Stimulated activated CD4-positive, alpha-beta T cell treated with anti-CD3 and anti-CD28 coated beads, Interleukin-2, amount 100 ng/mL, for 4 hours (primary cell): Measurements from ENCODE around the gene ARHGAP20.

Source experiments
- DNase-seq: peaks from one replicate; pipeline ENCODE4 v3.0.0-alpha.2; 2020; ENCODE audit warnings: low read depth

Gene ARHGAP20, protein sequence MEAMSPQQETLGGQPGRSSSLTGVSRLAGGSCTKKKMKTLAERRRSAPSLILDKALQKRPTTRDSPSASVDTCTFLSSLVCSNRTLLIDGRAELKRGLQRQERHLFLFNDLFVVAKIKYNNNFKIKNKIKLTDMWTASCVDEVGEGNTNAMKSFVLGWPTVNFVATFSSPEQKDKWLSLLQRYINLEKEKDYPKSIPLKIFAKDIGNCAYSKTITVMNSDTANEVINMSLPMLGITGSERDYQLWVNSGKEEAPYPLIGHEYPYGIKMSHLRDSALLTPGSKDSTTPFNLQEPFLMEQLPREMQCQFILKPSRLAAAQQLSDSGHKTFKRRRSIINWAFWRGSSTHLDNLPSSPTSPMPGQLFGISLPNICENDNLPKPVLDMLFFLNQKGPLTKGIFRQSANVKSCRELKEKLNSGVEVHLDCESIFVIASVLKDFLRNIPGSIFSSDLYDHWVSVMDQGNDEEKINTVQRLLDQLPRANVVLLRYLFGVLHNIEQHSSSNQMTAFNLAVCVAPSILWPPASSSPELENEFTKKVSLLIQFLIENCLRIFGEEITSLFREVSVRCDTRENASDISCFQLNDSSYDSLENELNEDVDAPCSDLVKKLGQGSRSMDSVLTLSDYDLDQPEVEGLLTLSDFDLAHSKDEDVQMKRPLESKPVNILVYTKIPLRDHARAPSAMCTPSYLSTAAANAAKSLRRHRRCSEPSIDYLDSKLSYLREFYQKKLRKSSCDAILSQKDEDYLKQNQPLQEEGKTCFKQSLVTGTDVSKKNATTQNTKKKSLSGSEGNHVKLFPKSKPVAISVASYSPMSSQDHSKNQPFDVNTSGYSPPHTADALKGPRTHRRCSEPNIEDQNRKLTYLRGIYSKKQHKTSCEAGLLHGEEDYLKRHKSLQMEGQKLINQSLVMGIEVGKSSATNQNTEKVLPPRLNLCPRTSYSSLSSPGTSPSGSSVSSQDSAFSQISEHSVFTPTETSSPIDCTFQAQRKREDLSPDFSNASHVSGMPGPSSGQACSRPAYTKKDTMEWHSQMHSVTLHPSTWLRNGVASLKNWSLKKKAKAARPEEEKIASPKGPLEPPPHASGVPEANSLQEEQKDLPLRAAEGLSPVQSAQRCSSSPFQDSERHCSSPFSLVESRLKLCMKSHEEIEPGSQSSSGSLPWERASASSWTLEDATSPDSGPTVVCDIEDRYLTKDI

DNA sequence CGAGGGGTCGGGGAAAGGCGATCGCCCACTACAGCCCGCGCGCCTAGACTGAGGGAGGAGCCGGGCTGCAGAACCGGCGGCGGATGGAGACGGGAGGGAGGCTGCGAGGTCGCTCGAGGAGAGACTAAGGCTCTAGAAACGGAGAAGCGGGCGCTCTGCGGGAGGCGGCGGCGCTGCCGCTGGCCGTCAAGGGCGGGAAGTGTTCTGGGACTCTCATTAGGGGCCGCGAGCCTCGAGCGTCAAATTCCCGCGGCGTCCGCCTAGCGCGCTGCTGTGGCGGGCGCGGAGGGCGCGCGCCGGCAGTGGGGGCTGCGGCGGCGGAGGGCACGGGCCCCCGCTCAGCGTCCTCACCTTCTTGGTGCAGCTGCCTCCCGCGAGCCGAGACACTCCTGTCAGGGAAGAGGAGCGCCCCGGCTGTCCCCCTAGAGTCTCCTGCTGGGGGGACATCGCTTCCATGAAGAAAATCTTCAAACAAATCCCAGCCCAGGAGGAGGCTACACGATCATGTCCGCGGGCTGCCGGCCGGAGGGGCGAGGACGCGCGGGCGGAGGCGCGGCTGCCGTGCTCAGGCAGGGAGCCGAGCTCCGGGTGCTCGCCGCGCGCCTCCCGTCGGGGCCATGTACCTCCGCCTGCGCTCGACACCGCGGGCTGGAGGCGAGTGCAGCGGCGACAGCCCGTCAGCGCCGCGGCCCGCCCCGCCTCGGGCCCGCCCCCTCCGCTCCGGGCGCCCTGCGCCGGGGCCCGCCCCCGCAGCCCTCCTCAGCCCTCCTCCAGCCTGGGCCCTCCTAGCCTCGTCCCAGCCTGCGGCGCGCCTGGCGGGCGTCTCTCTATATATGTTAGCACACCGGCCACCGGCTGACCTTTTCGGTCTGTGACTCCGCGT, at the start of gene ARHGAP20:
ARHGAP20 (minus strand) TSS at position 662 of the 883 bp plus-strand sequence; CDS start at position 456, 206 bp downstream.
- DNase-seq = peak; percentile 20

GRCh38 chr11:110761991-110762390, 49.8 kb upstream of the ARHGAP20 start:
- no peak for DNase-seq

GRCh38 chr11:110761131-110761530, 48.9 kb upstream of the ARHGAP20 start:
- DNase-seq = no peak

DNA sequence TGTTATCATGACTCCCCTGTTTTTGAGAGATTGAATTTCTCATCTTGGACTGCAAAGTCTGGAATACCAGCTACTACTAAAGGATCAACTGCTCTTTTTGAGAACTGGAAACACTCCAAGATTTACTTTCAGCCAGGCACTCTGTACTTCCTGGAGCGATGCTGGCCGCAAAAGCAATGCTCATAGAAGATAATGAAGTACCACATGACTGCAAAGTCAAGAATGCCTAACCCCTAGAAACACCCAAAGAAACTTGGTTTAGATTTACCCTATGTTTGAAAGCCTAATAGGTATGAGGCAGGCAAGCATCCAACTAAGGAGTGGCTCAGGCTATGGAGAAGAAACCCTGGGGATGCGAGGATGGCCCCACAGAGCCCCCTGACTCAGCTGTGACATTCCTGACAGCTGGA, 47.7 kb upstream of the ARHGAP20 start:
- no peak for DNase-seq

DNA sequence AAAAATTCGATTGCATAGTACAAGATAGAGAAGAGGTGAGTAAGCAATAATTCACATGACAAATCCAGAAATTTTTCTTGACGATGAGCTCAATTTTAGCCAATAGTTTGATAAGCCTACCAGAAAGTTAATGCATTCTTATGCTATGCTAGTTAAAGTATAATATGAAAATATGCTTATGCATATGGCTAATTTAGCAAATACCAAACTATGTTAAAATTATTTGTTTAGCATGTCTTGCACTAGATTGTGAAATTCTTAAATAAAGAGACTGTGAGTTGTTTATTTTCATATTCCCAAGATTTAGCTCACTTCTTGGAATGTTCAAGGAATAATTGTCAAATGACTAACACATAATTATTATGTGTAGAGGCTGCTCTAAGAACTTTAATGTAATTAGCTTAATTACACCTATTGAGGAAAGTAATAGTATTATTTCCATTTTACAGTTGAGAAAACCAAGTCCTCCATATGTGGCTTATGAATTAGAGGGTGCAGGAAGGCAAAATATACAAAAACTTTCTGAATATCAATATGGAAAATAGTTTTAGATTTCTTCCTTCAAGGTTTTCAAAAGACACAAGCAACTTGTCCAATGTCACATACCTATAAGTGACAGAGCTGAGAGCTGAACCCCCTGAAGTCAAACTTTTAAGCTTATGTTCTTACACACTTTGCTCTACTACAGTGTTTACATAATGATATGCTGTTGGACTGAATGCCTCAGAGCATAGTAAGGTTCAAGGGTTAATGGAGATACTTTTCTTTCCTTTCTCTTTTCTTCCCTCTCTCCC, 45.9 kb upstream of the ARHGAP20 start:
- DNase-seq = no peak

- DNase-seq = no peak
Observed at GRCh38 chr11:110757066-110757465, 44.8 kb upstream of the ARHGAP20 start.

DNA sequence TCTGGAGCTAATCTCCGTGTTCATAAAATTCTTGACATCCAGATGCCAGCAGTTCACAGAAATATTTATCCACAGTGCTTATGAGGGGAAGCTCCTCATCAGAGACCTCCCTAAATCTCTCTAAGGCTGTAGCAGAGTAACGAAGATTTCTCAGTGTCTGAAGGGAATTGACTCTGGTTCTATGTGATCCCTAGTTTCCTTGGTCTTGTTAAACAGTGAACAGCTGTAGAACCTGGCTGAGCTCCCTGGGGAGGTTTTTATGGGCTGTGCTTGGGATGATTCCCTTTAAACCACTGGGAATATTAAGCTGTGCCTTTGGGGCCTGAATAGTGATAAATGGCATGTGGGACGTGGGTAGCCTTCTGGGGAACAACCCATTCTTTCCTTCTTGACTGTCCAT, 43.7 kb upstream of the ARHGAP20 start:
- DNase-seq = no peak

DNA sequence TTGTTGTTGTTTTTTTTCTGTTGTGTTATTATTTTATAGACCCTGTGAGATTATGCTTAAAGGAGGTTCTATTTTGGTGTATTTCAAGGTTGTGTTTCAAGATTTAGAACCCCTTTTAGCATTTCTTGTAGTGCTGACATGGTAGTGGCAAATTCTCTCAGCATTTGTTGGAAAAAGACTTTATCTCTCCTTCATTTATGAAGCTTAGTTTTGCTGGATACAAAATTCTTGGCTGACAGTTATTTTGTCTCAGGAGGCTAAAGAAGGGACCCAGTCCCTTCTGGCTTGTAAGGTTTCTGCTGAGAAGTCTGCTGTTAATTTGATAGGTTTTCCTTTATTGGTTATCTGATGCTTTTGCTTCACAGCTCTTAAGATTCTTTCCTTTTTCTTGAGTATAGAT, 40.7 kb upstream of the ARHGAP20 start:
- DNase-seq = no peak

DNA sequence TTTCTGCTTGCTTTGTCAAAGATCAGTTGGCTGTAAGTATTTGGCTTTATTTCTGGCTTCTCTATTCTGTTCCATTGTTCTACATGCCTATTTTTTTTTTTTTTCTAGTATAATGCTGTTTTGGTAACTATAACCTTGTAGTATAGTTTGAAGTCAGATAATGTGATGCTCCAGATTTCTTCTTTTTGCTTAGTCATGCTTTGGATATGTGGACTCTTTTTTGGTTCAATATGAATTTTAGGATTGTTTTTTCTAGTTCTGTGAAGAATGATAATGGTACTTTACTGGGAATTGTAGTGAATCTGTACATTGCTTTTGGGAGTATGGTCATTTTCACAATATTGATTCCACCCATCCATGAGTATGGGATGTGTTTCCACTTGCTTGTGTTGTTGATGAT, 37.9 kb upstream of the ARHGAP20 start:
- DNase-seq = no peak

DNA sequence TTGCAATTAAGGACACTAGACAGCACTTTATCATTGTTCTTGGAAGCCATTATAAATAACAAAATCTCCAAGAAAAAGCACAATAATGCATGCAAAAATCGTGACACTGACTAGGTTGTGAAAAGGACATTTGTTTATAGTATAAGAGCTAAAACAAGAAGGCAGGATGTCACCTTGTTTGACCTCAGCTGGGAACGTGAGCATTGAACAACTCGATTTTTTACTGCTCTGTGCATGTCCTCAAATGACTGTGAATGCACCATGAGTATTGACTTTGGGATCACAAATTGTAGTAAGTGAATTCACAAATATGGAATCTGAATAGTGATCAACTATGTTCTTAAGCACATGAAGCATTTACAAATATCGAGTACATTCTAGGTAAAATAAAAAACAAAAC, 35.3 kb upstream of the ARHGAP20 start:
- DNase-seq = no peak

DNA sequence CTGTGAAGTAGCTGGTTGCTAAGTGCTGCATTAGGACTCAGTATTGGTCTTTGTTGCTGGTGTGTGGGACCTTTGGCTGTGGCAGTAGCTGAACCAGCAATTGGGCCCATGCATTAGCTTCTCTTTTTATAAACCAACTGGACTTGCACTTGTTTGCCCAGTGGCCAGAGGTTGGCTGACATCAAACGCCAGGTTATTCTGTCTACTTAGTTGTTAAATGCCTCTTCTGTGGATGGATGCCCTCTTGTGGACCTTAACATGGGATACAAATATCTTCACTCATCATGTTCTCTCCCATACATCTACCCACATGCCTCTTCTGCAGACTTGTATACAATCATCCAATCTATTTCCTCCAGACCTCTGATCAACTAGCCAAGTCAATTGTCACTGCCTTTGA, 26.4 kb upstream of the ARHGAP20 start:
- no peak for DNase-seq

DNA sequence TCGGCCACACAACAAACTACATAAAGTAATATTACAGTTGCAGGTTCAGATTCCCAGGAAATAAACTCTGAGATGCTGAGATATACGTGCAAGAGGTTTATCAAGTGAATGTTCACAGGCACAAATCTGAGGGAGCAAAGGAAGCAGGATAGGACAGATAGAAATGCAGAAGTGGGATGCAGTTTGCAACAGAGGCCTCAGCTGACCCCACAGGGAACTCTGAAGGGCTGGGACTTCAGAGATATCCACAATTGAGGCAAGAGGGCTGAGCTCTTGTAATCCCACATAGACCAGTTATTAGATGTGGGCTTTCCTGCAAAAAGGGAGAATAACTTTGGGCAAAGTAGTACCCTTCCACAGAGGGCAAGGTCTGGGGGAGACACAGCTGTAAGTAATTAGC, 25.4 kb upstream of the ARHGAP20 start:
- no peak for DNase-seq

DNA sequence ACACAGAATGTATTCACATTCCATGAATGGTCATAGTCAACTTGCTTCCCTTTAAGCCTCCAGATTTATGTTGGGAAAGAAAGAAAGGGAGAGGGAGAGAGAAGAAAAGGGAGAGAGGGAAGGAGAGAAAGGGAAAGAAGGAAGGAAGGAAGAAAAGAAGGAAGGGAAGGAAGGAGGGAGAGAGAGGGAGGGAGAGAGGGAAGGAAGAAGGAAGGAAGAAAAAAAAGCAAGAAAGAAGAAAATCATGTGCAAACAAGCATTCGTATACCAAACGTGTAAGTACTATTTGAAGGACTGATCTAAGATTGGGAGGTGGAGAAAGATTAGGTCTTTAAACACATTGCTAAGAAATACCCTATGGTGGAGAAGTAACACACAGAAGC, 23.9 kb upstream of the ARHGAP20 start:
- no peak for DNase-seq

DNA sequence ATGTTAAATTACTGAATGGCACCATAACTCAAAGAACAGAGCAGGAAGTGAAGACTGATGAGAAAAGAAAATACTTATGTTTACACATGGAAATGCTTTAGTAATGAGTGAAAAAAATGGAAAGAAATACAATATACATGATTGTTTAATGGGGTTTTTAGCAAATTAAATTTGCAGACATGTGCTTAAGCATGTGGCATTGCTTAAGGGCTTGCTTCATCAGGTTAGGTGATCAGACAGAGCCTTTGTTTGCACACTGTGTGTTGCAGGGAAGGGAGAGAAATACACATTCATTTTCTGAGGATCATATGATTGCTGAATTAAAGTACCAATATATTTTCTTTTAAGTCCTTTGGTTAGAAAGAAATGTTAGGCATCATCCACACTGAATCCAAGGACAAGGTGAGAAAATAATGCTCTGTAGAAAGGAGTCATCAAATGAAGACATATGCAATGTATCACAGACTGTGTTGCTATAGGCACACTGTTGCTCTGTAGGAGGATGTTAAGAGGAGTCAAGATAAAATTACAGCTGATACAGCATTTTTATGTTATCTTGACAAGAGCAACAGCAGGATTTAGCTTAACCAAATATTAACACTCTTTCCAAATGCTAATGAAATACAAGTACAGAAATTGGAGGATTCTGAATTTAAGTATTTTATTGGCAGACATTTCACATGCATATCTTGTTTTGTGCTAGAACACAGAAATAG, 23.4 kb upstream of the ARHGAP20 start:
- DNase-seq = no peak

- no peak for DNase-seq
Observed at GRCh38 chr11:110734790-110735189, 22.6 kb upstream of the ARHGAP20 start.

- no peak for DNase-seq
Observed at GRCh38 chr11:110730773-110731172, 18.5 kb upstream of the ARHGAP20 start.

DNA sequence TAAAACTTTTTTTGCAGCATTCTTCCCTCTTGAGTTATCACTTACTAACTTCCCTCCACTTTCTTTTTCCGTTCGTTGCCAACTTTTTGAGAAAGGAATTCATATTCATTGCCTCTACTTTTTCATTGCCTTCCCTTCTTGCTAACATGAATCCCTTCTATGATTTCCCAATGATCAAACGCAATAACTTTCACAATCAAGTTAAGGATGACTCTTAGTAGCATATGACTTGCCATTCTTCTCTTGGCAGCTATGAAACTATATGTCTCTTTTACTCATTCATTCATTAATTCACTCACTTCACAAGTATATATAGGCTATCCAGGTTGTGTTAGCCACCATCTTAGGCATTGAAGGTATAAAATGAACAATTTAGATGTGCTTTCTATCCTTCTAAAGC, 16.6 kb upstream of the ARHGAP20 start:
- DNase-seq = no peak

DNA sequence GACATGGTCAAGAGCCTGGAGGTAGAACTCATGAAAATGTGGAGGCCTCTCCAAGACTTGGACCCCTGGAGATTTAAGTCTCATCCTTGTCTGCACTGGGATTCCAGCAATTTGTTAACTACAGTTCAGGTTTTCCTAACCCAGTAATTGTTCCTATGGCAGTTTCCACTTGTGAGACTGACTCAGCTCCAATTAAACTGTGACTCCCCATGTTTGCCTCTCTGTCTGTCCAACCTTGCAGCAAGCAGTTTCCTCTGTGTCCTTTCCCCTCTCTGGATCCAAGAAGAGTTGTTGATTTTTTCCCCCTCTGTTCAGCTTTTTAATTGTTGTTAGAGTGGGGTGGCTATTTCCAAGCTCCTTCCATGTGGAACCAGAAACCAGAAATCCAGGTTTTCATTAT, 16.2 kb upstream of the ARHGAP20 start:
- no peak for DNase-seq

GRCh38 chr11:110724358-110724757, 12.1 kb upstream of the ARHGAP20 start:
- DNase-seq = no peak
